H1 (cell line): ENCODE data around the gene CNOT1. TPM values are rescaled to one million over a fixed set of nuclear protein-coding genes. Genes with fewer than 3 reads are reported as not detected.

Experiments used
- CTCF ChIA-PET: fragments of 300-600 bp; sonication (Branson Sonifier 250); formaldehyde crosslinking; loops from one replicate; lab custom pipeline; 2021; ENCODE audit not compliant: partially characterized antibody; lab: Charles Lee
- POLR2A ChIA-PET: fragments of 300-600 bp; sonication (Branson Sonifier 250); formaldehyde crosslinking; loops from one replicate; lab custom pipeline; 2021; ENCODE audit warnings: inconsistent platforms; ENCODE audit not compliant: partially characterized antibody; lab: Charles Lee
- DNase-seq, 2 experiments: peaks; one replicate each; pipeline versions ENCODE4 v3.0.0 to v3.0.0-alpha.2; 2010 to 2022; ENCODE audit warnings: low spot score in 2 of 2, low read depth in 1 of 2, mixed read lengths in 1 of 2
- FAIRE-seq: peaks from 2 replicates; lab custom pipeline; 2011; peaks lifted over from hg19 to GRCh38; lab: Jason Lieb, UNC
- H2AFZ ChIP-seq: 2 replicates; pipeline ENCODE4 v1.8.1; 2012; ENCODE audit warnings: low read length, inconsistent platforms
- H2AK5ac ChIP-seq: 2 replicates; pipeline ENCODE4 v1.6.1; 2013; ENCODE audit warnings: low read depth, low read length
- H2BK120ac ChIP-seq: replicated peaks from 2 replicates; pipeline ENCODE3; 2013; ENCODE audit warnings: low read depth, low read length, inconsistent platforms
- H2BK12ac ChIP-seq: 2 replicates; pipeline ENCODE4 v1.6.1; 2013; ENCODE audit warnings: low read depth, low read length
- H2BK15ac ChIP-seq: 2 replicates; pipeline ENCODE4 v1.6.1; 2013; ENCODE audit warnings: low read length
- H2BK20ac ChIP-seq: 2 replicates; pipeline ENCODE4 v1.6.1; 2013; ENCODE audit warnings: low read length
- H2BK5ac ChIP-seq: 2 replicates; pipeline ENCODE4 v1.6.1; 2013; ENCODE audit warnings: low read depth, low read length
- H3K14ac ChIP-seq: 2 replicates; pipeline ENCODE4 v1.6.1; 2013; ENCODE audit warnings: inconsistent platforms; ENCODE audit not compliant: insufficient read length
- H3K18ac ChIP-seq: 2 replicates; pipeline ENCODE4 v1.6.1; 2013; ENCODE audit warnings: low read length; ENCODE audit errors: extremely low read depth
- H3K23ac ChIP-seq: 2 replicates; pipeline ENCODE4 v1.6.1; 2013; ENCODE audit warnings: inconsistent platforms; ENCODE audit not compliant: insufficient read length
- H3K23me2 ChIP-seq: 2 replicates; pipeline ENCODE4 v1.6.1; 2013; ENCODE audit warnings: low read depth, low read length
- H3K27ac ChIP-seq: 2 replicates; pipeline ENCODE4 v1.6.1; 2011; ENCODE audit warnings: low read depth, low read length, inconsistent platforms
- H3K27me3 ChIP-seq, 4 experiments: replicated peaks in 1 of 4; 1 replicate in 1 of 4; 2 replicates in 3 of 4; pipeline versions ENCODE4 v1.6.1 to v1.8.1; 2011 to 2013; ENCODE audit warnings: low read length in 3 of 4, mild to moderate bottlenecking in 3 of 4, inconsistent platforms in 2 of 4, mixed read lengths in 2 of 4, moderate library complexity in 1 of 4; ENCODE audit not compliant: control insufficient read depth in 3 of 4, insufficient read depth in 3 of 4; ENCODE audit errors: extremely low read depth in 1 of 4
- H3K36me3 ChIP-seq, 4 experiments: 2 replicates each; pipeline versions ENCODE4 v1.6.1 to v1.8.1; 2011 to 2013; ENCODE audit warnings: mild to moderate bottlenecking in 4 of 4, low read length in 3 of 4, moderate library complexity in 2 of 4, control low read depth in 1 of 4, inconsistent platforms in 1 of 4; ENCODE audit not compliant: insufficient read depth in 4 of 4, control insufficient read depth in 2 of 4
- H3K4ac ChIP-seq: replicated peaks from 2 replicates; pipeline ENCODE3; 2013; ENCODE audit warnings: low read length, low read depth, mixed read lengths, inconsistent platforms; ENCODE audit not compliant: insufficient read length
- H3K4me1 ChIP-seq, 4 experiments: replicated peaks in 1 of 4; 1 replicate in 1 of 4; 2 replicates in 3 of 4; pipeline versions ENCODE4 v1.6.1 to v1.8.1; 2011 to 2013; ENCODE audit warnings: low read length in 3 of 4, inconsistent platforms in 2 of 4, mixed read lengths in 1 of 4; ENCODE audit not compliant: insufficient read depth in 4 of 4, control insufficient read depth in 3 of 4
- H3K4me2 ChIP-seq, 2 experiments: 2 replicates each; pipeline versions ENCODE4 v1.6.1 to v1.8.1; 2011 to 2013; ENCODE audit warnings: low read depth in 2 of 2, low read length in 2 of 2, control low read depth in 1 of 2, inconsistent platforms in 1 of 2, mild to moderate bottlenecking in 1 of 2; ENCODE audit not compliant: insufficient read depth in 1 of 2
- H3K4me3 ChIP-seq, 4 experiments: fragments of 200-600, 300-600 bp in 1 of 4; sonication (generic), shearing (Covaris generic), sonication (Bioruptor Twin) in 1 of 4; 2 replicates each; pipeline versions ENCODE4 v1.5.1 to v1.8.1; 2011 to 2016; ENCODE audit warnings: low read length in 4 of 4, low read depth in 3 of 4, control low read depth in 2 of 4, inconsistent platforms in 2 of 4, mild to moderate bottlenecking in 2 of 4, mixed read lengths in 1 of 4, moderate library complexity in 1 of 4; ENCODE audit not compliant: insufficient read depth in 2 of 4; ENCODE audit errors: extremely low read depth in 1 of 4
- H3K56ac ChIP-seq: replicated peaks from 2 replicates; pipeline ENCODE3; 2013; ENCODE audit warnings: low read depth, mild to moderate bottlenecking, mixed read lengths, low read length, inconsistent platforms; ENCODE audit not compliant: insufficient read length
- H3K79me1 ChIP-seq: 2 replicates; pipeline ENCODE4 v1.6.1; 2013; ENCODE audit warnings: low read depth, low read length, control low read depth
- H3K79me2 ChIP-seq, 2 experiments: 2 replicates each; pipeline versions ENCODE4 v1.6.1 to v1.8.1; 2012 to 2013; ENCODE audit warnings: low read length in 2 of 2, mild to moderate bottlenecking in 2 of 2, inconsistent platforms in 1 of 2; ENCODE audit not compliant: insufficient read depth in 2 of 2, control insufficient read depth in 1 of 2
- H3K9ac ChIP-seq, 4 experiments: replicated peaks in 1 of 4; 1 replicate in 1 of 4; 2 replicates in 3 of 4; pipeline versions ENCODE4 v1.6.1 to v1.8.1; 2011 to 2013; ENCODE audit warnings: low read depth in 3 of 4, low read length in 3 of 4, control low read depth in 2 of 4, mild to moderate bottlenecking in 2 of 4, moderate library complexity in 2 of 4, inconsistent platforms in 1 of 4; ENCODE audit errors: extremely low read depth in 1 of 4
- H3K9me3 ChIP-seq, 2 experiments: 2 replicates each; pipeline versions ENCODE4 v1.6.1 to v1.8.1; 2012 to 2013; ENCODE audit warnings: mild to moderate bottlenecking in 2 of 2, moderate library complexity in 2 of 2, control low read depth in 1 of 2, inconsistent platforms in 1 of 2, low read depth in 1 of 2, low read length in 1 of 2, mixed read lengths in 1 of 2; ENCODE audit not compliant: insufficient read depth in 2 of 2
- H4K20me1 ChIP-seq, 2 experiments: replicated peaks in 1 of 2; 2 replicates each; pipeline versions ENCODE3 to v1.8.1; 2011 to 2013; ENCODE audit warnings: inconsistent platforms in 2 of 2, low read length in 2 of 2, mild to moderate bottlenecking in 1 of 2; ENCODE audit not compliant: insufficient read depth in 2 of 2, control insufficient read depth in 1 of 2
- H4K5ac ChIP-seq: 2 replicates; pipeline ENCODE4 v1.6.1; 2013; ENCODE audit warnings: low read length, low read depth, mixed read lengths, inconsistent platforms; ENCODE audit not compliant: insufficient read length
- H4K8ac ChIP-seq: 2 replicates; pipeline ENCODE4 v1.8.0; 2013; ENCODE audit warnings: mild to moderate bottlenecking, moderate library complexity, low read length, inconsistent platforms; ENCODE audit not compliant: insufficient read depth; ENCODE audit errors: extremely low read depth
- H4K91ac ChIP-seq: replicated peaks from 2 replicates; pipeline ENCODE3; 2013; ENCODE audit warnings: low read length, mixed read lengths, inconsistent platforms; ENCODE audit not compliant: insufficient read length
- ASH2L ChIP-seq: fragments of 200-600, 300-600 bp; sonication (generic); IDR thresholded peaks from one replicate; pipeline ENCODE4 v1.7.1; 2017; ENCODE audit warnings: low read length
- BCL11A ChIP-seq, 2 experiments: IDR thresholded peaks; one replicate each; pipeline ENCODE4 v1.6.1; 2011; ENCODE audit warnings: low read depth in 2 of 2, low read length in 2 of 2, mild to moderate bottlenecking in 2 of 2
- E2F6 ChIP-seq: IDR thresholded peaks from 2 replicates; pipeline ENCODE4 v1.6.1; 2012; ENCODE audit warnings: inconsistent platforms
- FOSL1 ChIP-seq: IDR thresholded peaks from 2 replicates; pipeline ENCODE4 v1.6.1; 2011; ENCODE audit warnings: mild to moderate bottlenecking, low read depth, low read length, moderate library complexity; ENCODE audit not compliant: insufficient read depth
- KDM4A ChIP-seq: IDR thresholded peaks from one replicate; pipeline ENCODE4 v1.7.1; 2012; ENCODE audit warnings: low read depth, mild to moderate bottlenecking, moderate library complexity, low read length, inconsistent platforms; ENCODE audit not compliant: severe bottlenecking
- MAX ChIP-seq: IDR thresholded peaks from 2 replicates; pipeline ENCODE4 v1.6.1; 2012; ENCODE audit warnings: inconsistent platforms
- NRF1 ChIP-seq: IDR thresholded peaks from 2 replicates; pipeline ENCODE4 v1.6.1; 2011; ENCODE audit warnings: mild to moderate bottlenecking, low read depth, low read length, improper control_type of control experiment
- POU5F1 ChIP-seq: IDR thresholded peaks from 2 replicates; pipeline ENCODE4 v1.6.1; 2011; ENCODE audit warnings: low read depth, mild to moderate bottlenecking, low read length, moderate library complexity
- RBBP5 ChIP-seq: IDR thresholded peaks from 2 replicates; pipeline ENCODE4 v1.7.1; 2012; ENCODE audit warnings: low read depth, mild to moderate bottlenecking, inconsistent platforms, low read length, moderate library complexity, borderline replicate concordance
- SIX5 ChIP-seq: IDR thresholded peaks from 2 replicates; pipeline ENCODE4 v1.6.1; 2011; ENCODE audit warnings: mild to moderate bottlenecking, low read depth, low read length
- SP4 ChIP-seq: IDR thresholded peaks from 2 replicates; pipeline ENCODE4 v1.6.1; 2012; ENCODE audit warnings: low read length, inconsistent platforms
- TAF7 ChIP-seq: optimal IDR thresholded peaks from 2 replicates; pipeline ENCODE3; 2011; ENCODE audit warnings: low read depth, mild to moderate bottlenecking, inconsistent platforms, low read length, moderate library complexity, borderline replicate concordance
- WGBS, 2 experiments: shearing (Covaris generic) in 1 of 2; methylation state at CpG; one replicate each; pipeline versions ENCODE4 v1.1.6 to v1.1.7; 2013 to 2015; ENCODE audit warnings: low lambda C conversion rate in 2 of 2, mixed read lengths in 2 of 2, inconsistent platforms in 1 of 2, low coverage in 1 of 2, missing lambda C conversion rate in 1 of 2; ENCODE audit not compliant: insufficient replicate concordance in 2 of 2, insufficient coverage in 1 of 2, insufficient read length in 1 of 2; ENCODE audit errors: extremely low coverage in 1 of 2, missing lambda C conversion rate in 1 of 2; 5-methylcytosine and 5-hydroxymethylcytosine counted together
- polyA plus RNA-seq, 7 experiments: library from polyadenylated mRNA; depleted of rRNA in 3 of 7; stranded (reverse) in 5 of 7; unstranded in 2 of 7; fragments of >200 nt in 5 of 7; fragments of 200-250 nt in 2 of 7; gene quantifications; 1 replicate in 5 of 7; 2 replicates in 1 of 7; 4 replicates in 1 of 7; pipeline versions ENCODE4 v1.2.1 to v1.2.3, GENCODE V29; 2011 to 2013; ENCODE audit warnings: missing spikeins in 2 of 7, mixed read lengths in 2 of 7
- total RNA-seq: library from RNA; stranded (reverse); fragmentation: NEBNext Ultra II Directional; extraction: Animal tissue kit (Norgen Biotek cat#: 25700); gene quantifications from 2 replicates; pipeline ENCODE4 v1.2.1, GENCODE V29; 2021

The CNOT1 gene
- total and polyA plus RNA-seq, 2 of the 8 experiments (the other 6 are each of a cell fraction or from before 2014, with no cell fraction given), result 306 to 319 TPM

- H3K79me2 ChIP-seq, result no peaks in the 10 kb centered on the region
- H2BK12ac ChIP-seq, result no peak overlapping the region
- H4K8ac ChIP-seq, result no peak overlapping the region
- no peak overlapping the region for H2BK5ac ChIP-seq
- H3K36me3 ChIP-seq, result no peaks in the 10 kb centered on the region
- H4K5ac ChIP-seq, result no peak overlapping the region
- WGBS, 2 experiments, result 78% methylated on average over 4 of the region's 4 CpGs; no CpG with 5 or more reads in 1 of the 2 experiments
- H3K27ac ChIP-seq, result no peak overlapping the region
- H3K18ac ChIP-seq, result no peak overlapping the region
- no peak overlapping the region for H3K9ac ChIP-seq
- no peak overlapping the region for H3K4me2 ChIP-seq
- ChIA-PET POLR2A (interaction anchor here (1.0 kb wide), 1 partner anchor 9 kb away, joined by 4 read pairs; no protein-coding TSS in a partner anchor), CTCF (interaction anchor here (0.8 to 1.4 kb wide), 4 partner anchors 9 to 117 kb away, joined by 3 to 7 read pairs (median 4); no protein-coding TSS in a partner anchor)
- no peak overlapping the region for H2BK15ac ChIP-seq
- H4K91ac ChIP-seq, result no peak overlapping the region
- H3K14ac ChIP-seq, result no peak overlapping the region
- H2AK5ac ChIP-seq, result no peak overlapping the region
- no peaks in the 10 kb centered on the region for H3K27me3 ChIP-seq
- H3K23me2 ChIP-seq, result peaks cover 2% of the 10 kb centered on the region; the same call in 1 of the 2 replicates
- H3K9me3 ChIP-seq, result no peaks in the 10 kb centered on the region
- no peaks in the 10 kb centered on the region for H4K20me1 ChIP-seq
- H3K4me1 ChIP-seq, result no peaks in the 10 kb centered on the region
- no peak overlapping the region for H3K56ac ChIP-seq
- no peak overlapping the region for H3K4me3 ChIP-seq
- TF ChIP-seq TAF7, result no peak
- no peak for TF ChIP-seq KDM4A
- no peak for TF ChIP-seq E2F6
- TF ChIP-seq MAX, result no peak
- no peak for TF ChIP-seq POU5F1
- no peak for TF ChIP-seq SP4
- TF ChIP-seq NRF1, result no peak
- no peak for TF ChIP-seq RBBP5
- TF ChIP-seq SIX5, result no peak
- TF ChIP-seq FOSL1, result no peak
- TF ChIP-seq ASH2L, result no peak
- TF ChIP-seq BCL11A (IDR thresholded peaks at IDR 0.05; ENCODE audit: low read depth in 2 of 2, low read length in 2 of 2), result no peak
- no peaks in the 10 kb centered on the region for H3K79me1 ChIP-seq
- no peak overlapping the region for H2BK20ac ChIP-seq
- H2AFZ ChIP-seq, result no peak overlapping the region
- FAIRE-seq (no peak), DNase-seq (no peak)
- H3K4ac ChIP-seq, result no peak overlapping the region
- H3K23ac ChIP-seq, result no peak overlapping the region
- no peak overlapping the region for H2BK120ac ChIP-seq
Measured at GRCh38 chr16:58639230-58639629, 9.6 kb upstream of the CNOT1 start.
